Calu3 (cell line): ENCODE results near the gene SYP. TPM values are rescaled to one million over a fixed set of nuclear protein-coding genes. Genes with fewer than 3 reads are reported as not detected.

Source experiments
- BruUV-seq: library from RNA; stranded (reverse); fragments of 400-500 nt; replicated peaks from 2 replicates; lab custom pipeline; 2021; lab: Mats Ljungman, UMichigan
- CTCF ChIA-PET: fragments of 300-600 bp; sonication (Branson Sonifier 250); formaldehyde crosslinking; loops from one replicate; lab custom pipeline; 2022; ENCODE audit warnings: antibody characterized with exemption; lab: Charles Lee
- DNase-seq: peaks from one replicate; pipeline ENCODE4 v3.0.0; 2022
- H3K27ac Mint-ChIP-seq: one replicate; pipeline ENCODE4 v1.8.0; 2022; ENCODE audit warnings: mixed read lengths; ENCODE audit not compliant: unreplicated experiment
- H3K27me3 Mint-ChIP-seq: one replicate; pipeline ENCODE4 v1.8.0; 2022; ENCODE audit warnings: mixed read lengths; ENCODE audit not compliant: unreplicated experiment
- H3K36me3 Mint-ChIP-seq: one replicate; pipeline ENCODE4 v1.8.0; 2022; ENCODE audit warnings: mild to moderate bottlenecking, moderate library complexity, mixed read lengths; ENCODE audit not compliant: insufficient read depth, unreplicated experiment
- H3K4me1 Mint-ChIP-seq: one replicate; pipeline ENCODE4 v1.8.0; 2022; ENCODE audit warnings: mild to moderate bottlenecking, low read depth, mixed read lengths; ENCODE audit not compliant: unreplicated experiment
- H3K4me3 Mint-ChIP-seq: one replicate; pipeline ENCODE4 v1.8.0; 2022; ENCODE audit warnings: mild to moderate bottlenecking, low read depth, moderate library complexity, mixed read lengths; ENCODE audit not compliant: unreplicated experiment
- H3K9me3 Mint-ChIP-seq: one replicate; pipeline ENCODE4 v1.8.0; 2022; ENCODE audit warnings: low read depth, mixed read lengths; ENCODE audit not compliant: unreplicated experiment
- intact Hi-C: fragments of 100-400 bp; cut with micrococcal nuclease; formaldehyde crosslinking; loops from one replicate; pipeline ENCODE4 v1.10.0; 2022; ENCODE audit not compliant: unreplicated experiment
- total RNA-seq: library from RNA; stranded (reverse); gene quantifications from 2 replicates; pipeline ENCODE4 v1.2.3, GENCODE V29; 2022
- TF ChIP-seq, protein P1 (sequence below): fragments of 200-600 bp; IDR thresholded peaks from one replicate; pipeline ENCODE4 v1.8.0; 2022; ENCODE audit warnings: antibody characterized with exemption; ENCODE audit not compliant: unreplicated experiment

The SYP gene
- total RNA-seq, 1 experiment from 2014 or later: 2.7 TPM

DNA sequence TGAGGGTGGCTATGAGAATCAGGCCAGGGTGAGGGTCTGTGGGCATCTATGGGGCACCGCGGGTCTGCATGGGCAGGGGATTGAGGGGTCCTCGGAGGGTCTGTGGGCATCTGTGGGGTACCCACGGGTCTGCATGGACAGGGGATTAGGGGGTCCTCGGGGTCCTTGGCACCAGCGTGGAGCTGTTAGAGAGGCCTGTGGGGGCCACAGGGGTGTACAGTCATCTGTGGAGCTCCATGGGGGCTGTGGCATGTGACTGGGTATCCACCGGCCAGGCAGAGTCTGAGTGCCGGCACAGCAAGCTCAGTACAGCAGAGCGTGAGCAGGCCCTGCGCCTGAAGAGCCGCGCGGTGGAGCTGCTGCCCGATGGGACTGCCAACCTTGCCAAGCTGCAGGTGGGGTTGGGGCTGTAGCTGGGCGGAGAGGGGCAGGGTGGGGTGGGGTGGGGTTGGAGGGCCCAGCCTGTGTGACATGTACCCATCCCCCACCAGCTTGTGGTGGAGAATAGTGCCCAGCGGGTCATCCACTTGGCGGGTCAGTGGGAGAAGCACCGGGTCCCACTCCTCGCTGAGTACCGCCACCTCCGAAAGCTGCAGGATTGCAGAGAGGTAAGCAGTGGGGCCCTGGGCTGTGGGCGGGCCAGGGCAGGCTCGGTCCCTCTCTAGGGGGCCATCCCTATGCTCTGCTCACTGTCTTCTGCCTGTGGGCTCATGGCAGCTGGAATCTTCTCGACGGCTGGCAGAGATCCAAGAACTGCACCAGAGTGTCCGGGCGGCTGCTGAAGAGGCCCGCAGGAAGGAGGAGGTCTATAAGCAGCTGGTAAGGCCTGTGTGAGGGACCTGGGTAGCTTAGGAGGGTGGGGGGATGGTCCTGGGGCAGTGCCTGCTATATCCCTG lies 48.2 kb upstream of the SYP start:
- CTCF ChIA-PET: interaction anchor here (0.7 kb wide), 1 partner anchor 58 kb away, joined by 3 read pairs; no protein-coding TSS in a partner anchor
- no TSS peak for BruUV-seq
- intact Hi-C loops: no loop called here

GRCh38 chrX:49247346-49247745 lies 47.4 kb upstream of the SYP start:
- Mint-ChIP-seq H3K36me3 (peaks cover 16% of the 10 kb centered on the region), H3K4me3 (no peak overlapping the region), H3K27me3 (no peaks in the 10 kb centered on the region), H3K9me3 (no peaks in the 10 kb centered on the region), H3K4me1 (no peaks in the 10 kb centered on the region), H3K27ac (no peak overlapping the region)
- BruUV-seq: no TSS peak
- TF ChIP-seq, protein P1, sequence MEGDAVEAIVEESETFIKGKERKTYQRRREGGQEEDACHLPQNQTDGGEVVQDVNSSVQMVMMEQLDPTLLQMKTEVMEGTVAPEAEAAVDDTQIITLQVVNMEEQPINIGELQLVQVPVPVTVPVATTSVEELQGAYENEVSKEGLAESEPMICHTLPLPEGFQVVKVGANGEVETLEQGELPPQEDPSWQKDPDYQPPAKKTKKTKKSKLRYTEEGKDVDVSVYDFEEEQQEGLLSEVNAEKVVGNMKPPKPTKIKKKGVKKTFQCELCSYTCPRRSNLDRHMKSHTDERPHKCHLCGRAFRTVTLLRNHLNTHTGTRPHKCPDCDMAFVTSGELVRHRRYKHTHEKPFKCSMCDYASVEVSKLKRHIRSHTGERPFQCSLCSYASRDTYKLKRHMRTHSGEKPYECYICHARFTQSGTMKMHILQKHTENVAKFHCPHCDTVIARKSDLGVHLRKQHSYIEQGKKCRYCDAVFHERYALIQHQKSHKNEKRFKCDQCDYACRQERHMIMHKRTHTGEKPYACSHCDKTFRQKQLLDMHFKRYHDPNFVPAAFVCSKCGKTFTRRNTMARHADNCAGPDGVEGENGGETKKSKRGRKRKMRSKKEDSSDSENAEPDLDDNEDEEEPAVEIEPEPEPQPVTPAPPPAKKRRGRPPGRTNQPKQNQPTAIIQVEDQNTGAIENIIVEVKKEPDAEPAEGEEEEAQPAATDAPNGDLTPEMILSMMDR: no peak
- DNase-seq: no peak
- intact Hi-C loops: no loop called here
- CTCF ChIA-PET: no interaction called here

More for the DNA sequence above, 48.2 kb upstream of the SYP start:
- TF ChIP-seq, protein P1: no peak
- Mint-ChIP-seq H3K4me3 (no peak overlapping the region), H3K27me3 (no peaks in the 10 kb centered on the region), H3K4me1 (no peaks in the 10 kb centered on the region), H3K36me3 (peaks cover 17% of the 10 kb centered on the region), H3K9me3 (no peaks in the 10 kb centered on the region), H3K27ac (no peak overlapping the region)
- no peak for DNase-seq

- no peaks in the 10 kb centered on the region for H3K27me3 Mint-ChIP-seq
- H3K27ac Mint-ChIP-seq: no peak overlapping the region
- no peaks in the 10 kb centered on the region for H3K9me3 Mint-ChIP-seq
- H3K4me3 Mint-ChIP-seq: no peak overlapping the region
- no peak for DNase-seq
- TF ChIP-seq, protein P1: no peak
- peaks cover 10% of the 10 kb centered on the region for H3K36me3 Mint-ChIP-seq
- H3K4me1 Mint-ChIP-seq: no peaks in the 10 kb centered on the region
- CTCF ChIA-PET: no interaction called here
- no TSS peak for BruUV-seq
- intact Hi-C loops: no loop called here
Measured at GRCh38 chrX:49246541-49246940, 46.5 kb upstream of the SYP start.

- no peaks in the 10 kb centered on the region for H3K9me3 Mint-ChIP-seq
- no peak overlapping the region for H3K4me3 Mint-ChIP-seq
- H3K27me3 Mint-ChIP-seq: no peaks in the 10 kb centered on the region
- H3K27ac Mint-ChIP-seq: no peak overlapping the region
- CTCF ChIA-PET: no interaction called here
- H3K36me3 Mint-ChIP-seq: peaks cover 4% of the 10 kb centered on the region
- TF ChIP-seq, protein P1: no peak
- BruUV-seq: no TSS peak
- DNase-seq: no peak
- intact Hi-C loops: no loop called here
- H3K4me1 Mint-ChIP-seq: no peaks in the 10 kb centered on the region
Measured at GRCh38 chrX:49244207-49244606, 44.2 kb upstream of the SYP start.
